Endothelial cell of umbilical vein (primary cell): Measurements from ENCODE around the gene ZFX. TPM values are rescaled to one million over a fixed set of nuclear protein-coding genes. Genes with fewer than 3 reads are reported as not detected.

ENCODE experiments used
- BruUV-seq: library from RNA; stranded (reverse); fragments of 400-500 nt; replicated peaks from 2 replicates; lab custom pipeline; 2021; lab: Mats Ljungman, UMichigan
- CTCF ChIA-PET: fragments of 300-600, 350-600 bp; sonication (Branson Sonifier 250); formaldehyde crosslinking; loops from one replicate; lab custom pipeline; 2021; ENCODE audit warnings: antibody characterized with exemption, inconsistent platforms; lab: Charles Lee
- POLR2A ChIA-PET: fragments of 300-600, 350-600 bp; sonication (Branson Sonifier 250); formaldehyde crosslinking; loops from one replicate; lab custom pipeline; 2021; ENCODE audit warnings: antibody characterized with exemption, inconsistent platforms; lab: Charles Lee
- DNase-seq: peaks from one replicate; pipeline ENCODE4 v3.0.0-alpha.2; 2011; ENCODE audit warnings: low read depth, low spot score
- FAIRE-seq: peaks from 2 replicates; lab custom pipeline; 2011; peaks lifted over from hg19 to GRCh38; lab: Jason Lieb, UNC
- H2AFZ ChIP-seq: 2 replicates; pipeline ENCODE4 v1.6.0; 2012; ENCODE audit warnings: low read depth, low read length, control low read depth, inconsistent platforms
- H3K27ac ChIP-seq: 2 replicates; pipeline ENCODE4 v1.5.1; 2011; ENCODE audit warnings: low read depth, mild to moderate bottlenecking, control low read depth, low read length, moderate library complexity; ENCODE audit not compliant: insufficient read depth
- H3K27me3 ChIP-seq, 2 experiments: 2 replicates each; pipeline versions ENCODE4 v1.6.0 to v1.6.1; 2011; ENCODE audit warnings: low read length in 2 of 2, mixed read lengths in 1 of 2; ENCODE audit not compliant: control insufficient read depth in 2 of 2, insufficient read depth in 2 of 2
- H3K36me3 ChIP-seq, 2 experiments: 2 replicates in 1 of 2; 3 replicates in 1 of 2; pipeline ENCODE4 v1.5.1; 2011; ENCODE audit warnings: low read length in 2 of 2, mild to moderate bottlenecking in 1 of 2, moderate library complexity in 1 of 2; ENCODE audit not compliant: control insufficient read depth in 2 of 2, insufficient read depth in 2 of 2; ENCODE audit errors: extremely low read depth in 1 of 2
- H3K4me1 ChIP-seq: 3 replicates; pipeline ENCODE4 v1.5.1; 2011; ENCODE audit warnings: mild to moderate bottlenecking, low read length; ENCODE audit not compliant: control insufficient read depth, insufficient read depth; ENCODE audit errors: extremely low read depth
- H3K4me2 ChIP-seq: 2 replicates; pipeline ENCODE4 v1.6.1; 2011; ENCODE audit warnings: low read length, control low read depth, mixed read lengths; ENCODE audit not compliant: insufficient read depth
- H3K4me3 ChIP-seq, 3 experiments: fragments of 200-600 bp in 1 of 3; sonication (generic), shearing (Covaris generic) in 1 of 3; replicated peaks in 1 of 3; 2 replicates each; pipeline ENCODE4 v1.5.1; 2011 to 2016; ENCODE audit warnings: control low read depth in 3 of 3, low read length in 3 of 3, mild to moderate bottlenecking in 2 of 3, inconsistent platforms in 1 of 3, low read depth in 1 of 3, moderate library complexity in 1 of 3; ENCODE audit not compliant: insufficient read depth in 1 of 3
- H3K79me2 ChIP-seq: 2 replicates; pipeline ENCODE4 v1.6.0; 2012; ENCODE audit warnings: low read length, inconsistent platforms; ENCODE audit not compliant: control insufficient read depth, insufficient read depth
- H3K9ac ChIP-seq: replicated peaks from 2 replicates; pipeline ENCODE3; 2011; ENCODE audit warnings: low read length, control low read depth; ENCODE audit not compliant: insufficient read depth; ENCODE audit errors: extremely low read depth
- H3K9me1 ChIP-seq: replicated peaks from 3 replicates; pipeline ENCODE4 v1.6.0; 2011; ENCODE audit warnings: mild to moderate bottlenecking, low read length; ENCODE audit not compliant: control insufficient read depth, insufficient read depth; ENCODE audit errors: extremely low read depth
- H3K9me3 ChIP-seq: replicated peaks from 2 replicates; pipeline ENCODE4 v1.5.1; 2012; ENCODE audit warnings: low read length, inconsistent platforms; ENCODE audit not compliant: control insufficient read depth, insufficient read depth
- H4K20me1 ChIP-seq: replicated peaks from 2 replicates; pipeline ENCODE3; 2011; ENCODE audit warnings: mild to moderate bottlenecking, low read length; ENCODE audit not compliant: control insufficient read depth, insufficient read depth; ENCODE audit errors: extremely low read depth
- EZH2 ChIP-seq: IDR thresholded peaks from 2 replicates; pipeline ENCODE4 v1.6.1; 2012; ENCODE audit warnings: borderline replicate concordance, low read depth, mild to moderate bottlenecking, moderate library complexity, low read length, inconsistent platforms; ENCODE audit not compliant: severe bottlenecking
- FOS ChIP-seq: IDR thresholded peaks from 2 replicates; pipeline ENCODE4 v1.6.1; 2011; ENCODE audit warnings: mild to moderate bottlenecking, low read length, moderate library complexity, borderline replicate concordance; ENCODE audit not compliant: insufficient read depth
- GATA2 ChIP-seq: IDR thresholded peaks from 2 replicates; pipeline ENCODE4 v1.7.0; 2011; ENCODE audit warnings: low read depth, mild to moderate bottlenecking, moderate library complexity, mixed read lengths, low read length; ENCODE audit not compliant: insufficient read length, insufficient read depth
- JUN ChIP-seq: IDR thresholded peaks from 2 replicates; pipeline ENCODE4 v1.6.1; 2011; ENCODE audit warnings: borderline replicate concordance, low read depth; ENCODE audit not compliant: insufficient read length, insufficient read depth
- MAX ChIP-seq: IDR thresholded peaks from 2 replicates; pipeline ENCODE4 v1.6.1; 2011; ENCODE audit not compliant: insufficient read depth, insufficient read length
- MYC ChIP-seq: IDR thresholded peaks from one replicate; pipeline ENCODE4 v1.6.1; 2011; ENCODE audit warnings: mild to moderate bottlenecking, low read depth, low read length
- POLR2A ChIP-seq: IDR thresholded peaks from 2 replicates; pipeline ENCODE4 v1.6.1; 2012; ENCODE audit warnings: low read depth, mild to moderate bottlenecking, control low read depth, low read length
- POLR2AphosphoS5 ChIP-seq: IDR thresholded peaks from 2 replicates; pipeline ENCODE4 v1.6.1; 2012; ENCODE audit warnings: low read depth, mild to moderate bottlenecking, control low read depth, low read length, moderate library complexity; ENCODE audit not compliant: insufficient read depth
- dilution Hi-C: fragments of 300-500 bp; cut with MboI; formaldehyde crosslinking; loops from one replicate; pipeline ENCODE4 v1.15.0; 2019; ENCODE audit warnings: low sequenced_read_pairs; ENCODE audit not compliant: extremely low pct_ligation_motif_present
- intact Hi-C: fragments of 100-400 bp; cut with micrococcal nuclease; formaldehyde crosslinking; loops from one replicate; pipeline ENCODE4 v1.10.0; 2022
- polyA plus RNA-seq, 4 experiments: library from polyadenylated mRNA; depleted of rRNA in 3 of 4; stranded (reverse) in 3 of 4; unstranded in 1 of 4; fragments of >200 nt; gene quantifications; 2 replicates each; pipeline versions ENCODE4 v1.2.1 to v1.2.3, GENCODE V29; 2011 to 2012; ENCODE audit warnings: missing spikeins in 1 of 4
- total RNA-seq: library from RNA; stranded (reverse); gene quantifications from 2 replicates; pipeline ENCODE4 v1.2.3, GENCODE V29; 2021
- TF ChIP-seq, protein P1 (sequence below), 2 donors: IDR thresholded peaks; 1 replicate in 1 of 2; 2 replicates in 1 of 2; pipeline ENCODE4 v1.5.1; 2011; ENCODE audit warnings: low read length in 2 of 2, mild to moderate bottlenecking in 2 of 2, moderate library complexity in 2 of 2, control low read depth in 1 of 2, inconsistent platforms in 1 of 2, low read depth in 1 of 2; ENCODE audit not compliant: insufficient read depth in 1 of 2; ENCODE audit errors: extremely low read depth in 1 of 2

Gene ZFX
- total and polyA plus RNA-seq, 2 donors (not counting 3 experiments of a cell fraction or from before 2014, with no cell fraction given) = 11.4 to 34.1 TPM

DNA sequence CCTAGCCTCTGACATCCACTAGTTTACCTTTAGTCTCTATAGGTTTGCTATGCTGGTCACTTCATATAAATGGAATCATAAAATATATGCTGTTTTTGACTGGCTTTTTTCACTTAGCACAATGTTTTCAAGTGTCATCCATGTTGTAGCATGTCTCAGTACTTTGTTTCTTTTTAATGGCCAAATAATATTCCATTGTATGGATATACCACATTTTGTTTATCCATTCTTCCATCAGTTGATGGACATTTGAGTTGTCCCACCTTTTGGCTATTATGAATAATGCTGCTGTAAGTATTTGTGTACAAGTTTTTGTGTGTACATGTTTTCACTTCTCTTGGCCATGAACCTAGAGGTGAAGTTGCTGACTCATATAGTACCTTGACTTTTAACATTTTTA, 75.7 kb downstream of the ZFX start:
- Histone ChIP-seq H3K27me3 (no peaks in the 10 kb centered on the region), H3K9ac (no peak overlapping the region), H3K4me3 (no peak overlapping the region), H2AFZ (no peak overlapping the region), H3K79me2 (no peaks in the 10 kb centered on the region), H3K36me3 (no peaks in the 10 kb centered on the region), H3K27ac (no peak overlapping the region), H3K4me2 (no peak overlapping the region), H4K20me1 (no peaks in the 10 kb centered on the region), H3K9me3 (no peaks in the 10 kb centered on the region), H3K4me1 (no peaks in the 10 kb centered on the region), H3K9me1 (no peaks in the 10 kb centered on the region)
- DNase-seq (no peak), FAIRE-seq (no peak)
- dilution Hi-C loops (no loop called here), intact Hi-C loops (no loop called here)
- ChIA-PET POLR2A (no interaction called here), CTCF (no interaction called here)
- BruUV-seq = no TSS peak
- no peak for TF ChIP-seq EZH2
- no peak for TF ChIP-seq MAX
- TF ChIP-seq JUN = no peak
- TF ChIP-seq, protein P1, sequence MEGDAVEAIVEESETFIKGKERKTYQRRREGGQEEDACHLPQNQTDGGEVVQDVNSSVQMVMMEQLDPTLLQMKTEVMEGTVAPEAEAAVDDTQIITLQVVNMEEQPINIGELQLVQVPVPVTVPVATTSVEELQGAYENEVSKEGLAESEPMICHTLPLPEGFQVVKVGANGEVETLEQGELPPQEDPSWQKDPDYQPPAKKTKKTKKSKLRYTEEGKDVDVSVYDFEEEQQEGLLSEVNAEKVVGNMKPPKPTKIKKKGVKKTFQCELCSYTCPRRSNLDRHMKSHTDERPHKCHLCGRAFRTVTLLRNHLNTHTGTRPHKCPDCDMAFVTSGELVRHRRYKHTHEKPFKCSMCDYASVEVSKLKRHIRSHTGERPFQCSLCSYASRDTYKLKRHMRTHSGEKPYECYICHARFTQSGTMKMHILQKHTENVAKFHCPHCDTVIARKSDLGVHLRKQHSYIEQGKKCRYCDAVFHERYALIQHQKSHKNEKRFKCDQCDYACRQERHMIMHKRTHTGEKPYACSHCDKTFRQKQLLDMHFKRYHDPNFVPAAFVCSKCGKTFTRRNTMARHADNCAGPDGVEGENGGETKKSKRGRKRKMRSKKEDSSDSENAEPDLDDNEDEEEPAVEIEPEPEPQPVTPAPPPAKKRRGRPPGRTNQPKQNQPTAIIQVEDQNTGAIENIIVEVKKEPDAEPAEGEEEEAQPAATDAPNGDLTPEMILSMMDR (IDR thresholded peaks at IDR 0.05; ENCODE audit: extremely low read depth in 1 of 2, insufficient read depth in 1 of 2, low read depth in 1 of 2, low read length in 2 of 2) = no peak
- no peak for TF ChIP-seq FOS
- no peak for TF ChIP-seq POLR2AphosphoS5
- no peak for TF ChIP-seq MYC
- TF ChIP-seq GATA2 = no peak
- no peak for TF ChIP-seq POLR2A
